GM23338 (cell line): ENCODE results near the gene NARS2.

Experiments
- CTCF ChIP-seq, 2 experiments: fragments of 200-600 bp in 1 of 2; sonication (generic) in 1 of 2; conservative IDR thresholded peaks; 2 replicates each; pipeline versions ENCODE4 v1.5.1 to v1.6.1; 2016 to 2017; ENCODE audit warnings: antibody characterized with exemption in 2 of 2, low read depth in 2 of 2, mild to moderate bottlenecking in 2 of 2, moderate library complexity in 1 of 2
- EZH2 ChIP-seq: fragments of 200-600 bp; sonication (generic); IDR thresholded peaks from one replicate; pipeline ENCODE4 v1.8.0; 2017; ENCODE audit warnings: antibody characterized with exemption, mild to moderate bottlenecking, low read depth; ENCODE audit not compliant: unreplicated experiment
- NANOG ChIP-seq: IDR thresholded peaks from 2 replicates; pipeline ENCODE4 v1.6.1; 2016; ENCODE audit warnings: antibody characterized with exemption, borderline replicate concordance

GRCh38 chr11:78465169-78465942 lies 109.3 kb downstream of the NARS2 start:
- TF ChIP-seq CTCF (conservative IDR thresholded peaks at IDR 0.05; ENCODE audit: low read depth in 2 of 2) (no peak), NANOG (no peak), EZH2 (no peak)
